HG03175 (cell line): ENCODE results near the gene SIX3.
A peak's percentile ranks its signal among the peaks of the same experiment; 100 is the strongest.

Experiments used
- ATAC-seq: cut with Tn5 transposase; IDR thresholded peaks from one replicate; pipeline ENCODE4 v1.9.1; 2021; ENCODE audit warnings: mild to moderate bottlenecking, moderate library complexity; ENCODE audit not compliant: unreplicated experiment

Gene SIX3

GRCh38 chr2:44954889-44955592, 13.5 kb downstream of the SIX3 start:
- no peak for ATAC-seq

DNA sequence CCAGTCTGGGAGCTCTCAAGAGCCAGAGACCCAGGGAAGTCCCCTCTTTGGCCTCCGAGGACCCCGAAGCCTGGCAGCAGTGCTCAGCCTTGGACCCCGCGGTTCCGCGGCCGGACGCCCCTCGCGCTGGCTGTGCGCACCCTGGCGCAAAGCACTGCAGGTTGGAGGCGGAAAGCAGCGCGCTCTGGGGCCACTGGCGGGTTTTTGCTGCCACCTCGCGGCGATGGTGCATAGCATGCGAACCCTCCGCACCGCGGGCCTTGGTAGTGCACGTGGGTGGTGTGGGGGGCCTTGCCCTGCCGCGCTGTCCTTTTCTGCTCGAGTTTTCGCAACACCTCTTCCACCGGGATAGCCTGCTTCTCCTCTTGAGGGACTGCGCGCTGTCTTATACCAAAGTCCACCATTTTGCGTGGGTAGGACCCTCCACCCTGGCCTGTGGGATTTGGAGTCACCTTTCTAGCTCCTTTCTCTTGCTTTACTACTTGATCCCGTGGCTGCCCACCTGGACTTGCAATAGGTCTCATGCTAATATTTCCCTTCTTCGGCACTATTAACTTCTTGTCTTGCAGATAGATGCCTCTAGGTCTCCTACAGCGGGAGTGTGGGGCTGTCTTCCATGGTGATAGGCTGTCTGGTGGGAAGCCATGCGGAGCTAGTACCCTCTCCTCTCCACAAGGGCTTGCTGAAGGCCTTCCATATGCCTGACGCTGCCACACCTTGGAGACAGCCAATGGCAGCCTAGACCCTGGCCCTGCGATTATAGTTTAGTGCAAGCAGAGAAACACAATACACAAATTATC, 14.3 kb downstream of the SIX3 start:
- peak; percentile 69 for ATAC-seq

- ATAC-seq, result no peak
These were observed 15.3 kb downstream of the SIX3 start for GRCh38 chr2:44956843-44957242.

- ATAC-seq, result no peak
These were observed 16.3 kb downstream of the SIX3 start for GRCh38 chr2:44957656-44958327.

- no peak for ATAC-seq
These were observed 18.4 kb downstream of the SIX3 start for GRCh38 chr2:44959855-44960254.

GRCh38 chr2:44960871-44961270, 19.4 kb downstream of the SIX3 start:
- no peak for ATAC-seq

GRCh38 chr2:44962176-44962695, 20.7 kb downstream of the SIX3 start:
- no peak for ATAC-seq

DNA sequence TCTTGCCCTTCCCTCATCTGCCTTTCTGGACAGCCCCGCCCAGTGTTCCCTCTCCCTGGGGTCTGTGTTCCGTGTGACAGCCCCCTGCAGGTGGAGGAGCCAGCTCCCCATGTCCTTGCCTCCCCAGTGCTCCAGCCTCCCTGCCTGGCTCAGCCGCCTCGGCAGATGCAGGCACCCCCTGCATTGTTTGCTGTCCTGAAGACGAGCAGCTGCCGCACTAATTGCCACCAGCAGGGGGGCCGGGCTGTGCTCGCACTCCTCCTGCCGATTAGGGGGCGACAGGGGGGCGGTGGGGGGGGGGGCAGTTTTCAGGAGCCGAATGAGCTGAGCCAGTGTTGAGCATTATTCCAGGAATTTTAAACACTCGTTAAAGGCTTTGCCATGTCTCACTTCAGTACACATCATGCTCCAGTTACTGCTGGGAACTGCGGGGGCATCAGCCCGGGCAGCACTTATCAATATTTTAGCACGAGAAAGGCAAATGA, 23.3 kb downstream of the SIX3 start:
- no peak for ATAC-seq

- ATAC-seq, result no peak
These were observed 24.2 kb downstream of the SIX3 start for GRCh38 chr2:44965684-44966083.

GRCh38 chr2:44967056-44967455, 25.6 kb downstream of the SIX3 start:
- no peak for ATAC-seq

- no peak for ATAC-seq
These were observed 26.4 kb downstream of the SIX3 start for GRCh38 chr2:44967727-44968432.

- no peak for ATAC-seq
These were observed 28.4 kb downstream of the SIX3 start for GRCh38 chr2:44969936-44970335.

GRCh38 chr2:44970846-44971450, 29.4 kb downstream of the SIX3 start:
- ATAC-seq, result no peak

DNA sequence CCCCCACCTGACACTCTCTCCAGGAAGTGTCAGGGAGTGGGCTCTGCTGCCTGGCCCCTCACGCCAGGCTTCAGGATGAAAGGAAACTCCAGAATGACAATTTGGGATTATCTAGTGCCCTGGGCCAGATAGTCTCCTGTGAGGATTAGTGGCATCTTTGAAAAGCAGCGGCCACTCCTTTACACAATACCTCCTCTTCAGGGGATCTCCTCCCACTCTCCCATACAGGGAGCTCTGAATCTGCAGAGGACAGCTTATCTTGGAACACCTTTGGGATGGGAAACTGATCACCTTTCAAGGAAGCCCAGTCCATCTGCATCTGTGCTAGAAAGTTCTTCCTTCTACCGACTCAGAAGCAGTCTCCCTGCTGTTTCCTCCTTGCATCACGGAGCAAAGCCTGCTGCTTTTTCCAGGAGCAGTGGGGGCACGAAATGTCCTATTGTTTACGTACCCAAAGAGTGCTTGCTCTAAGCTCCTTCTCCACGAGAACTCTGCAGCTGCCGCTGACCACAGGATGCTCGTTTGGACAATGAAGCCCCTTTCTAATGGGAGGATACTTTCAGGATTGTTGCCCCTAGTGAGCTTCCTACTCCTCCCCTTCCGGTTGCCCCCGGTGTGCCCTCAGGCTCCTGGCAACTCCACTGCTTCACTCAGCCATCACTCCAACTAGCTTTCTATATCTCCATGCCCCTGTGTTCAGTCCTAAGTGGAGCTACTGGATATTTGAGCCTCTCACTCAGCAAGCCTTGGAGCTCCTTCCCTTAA, 31.5 kb downstream of the SIX3 start:
- ATAC-seq, result no peak

DNA sequence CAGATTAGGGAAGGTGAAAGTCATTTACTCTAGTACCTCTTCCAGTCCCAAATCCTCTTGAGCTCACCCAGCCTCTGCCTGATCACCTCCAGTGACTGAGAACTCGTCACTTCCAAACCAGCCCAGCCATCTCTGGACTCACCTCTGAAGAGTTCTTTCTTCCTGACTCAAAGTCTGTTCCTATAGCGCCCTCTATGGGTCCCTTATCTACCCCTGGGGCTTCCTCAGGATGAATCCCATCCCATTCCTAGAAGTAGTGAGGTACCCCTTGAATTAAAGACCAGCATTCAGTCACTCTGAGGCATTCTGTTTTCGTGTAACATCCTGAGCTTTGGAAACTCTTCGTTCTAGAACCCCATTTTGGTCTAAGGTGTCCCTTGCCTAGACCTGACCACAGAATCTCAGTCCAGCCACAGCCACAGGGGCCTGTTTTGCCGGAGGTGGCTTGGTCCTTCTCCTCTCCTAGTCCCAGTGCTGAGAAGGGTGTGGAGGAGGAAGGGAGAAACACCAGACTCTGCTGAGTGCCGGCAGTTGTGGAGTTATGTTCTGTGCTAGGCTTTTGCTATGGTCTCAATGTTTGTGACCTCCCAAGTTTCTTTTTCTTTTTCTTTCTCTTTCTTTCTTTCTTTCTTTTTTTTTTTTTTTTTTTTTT, 32.7 kb downstream of the SIX3 start:
- no peak for ATAC-seq

- no peak for ATAC-seq
These were observed 34.3 kb downstream of the SIX3 start for GRCh38 chr2:44975571-44976450.

GRCh38 chr2:44979581-44979980, 38.1 kb downstream of the SIX3 start:
- no peak for ATAC-seq
